IMR-90 (cell line): ENCODE results near the gene NIT1. TPM values are rescaled to one million over a fixed set of nuclear protein-coding genes. Genes with fewer than 3 reads are reported as not detected.

Source experiments
- ATAC-seq: fragments of 200-7000 bp; cut with Tn5 transposase; 2 replicates; pipeline ENCODE4 v1.9.1; 2020; ENCODE audit warnings: low read depth, mild to moderate bottlenecking, moderate library complexity
- BruUV-seq: library from RNA; stranded (reverse); fragments of 400-500 nt; replicated peaks from 2 replicates; lab custom pipeline; 2021; lab: Mats Ljungman, UMichigan
- CTCF ChIA-PET: fragments of 300-600 bp; formaldehyde crosslinking; extraction: SDS; loops from one replicate; lab custom pipeline; 2021; ENCODE audit warnings: antibody characterized with exemption; lab: Yijun Ruan, JAX
- POLR2A ChIA-PET: fragments of 300-600 bp; sonication (Branson Sonifier 250); formaldehyde crosslinking; loops from one replicate; lab custom pipeline; 2022; ENCODE audit warnings: antibody characterized with exemption; ENCODE audit not compliant: unreplicated experiment; lab: Charles Lee
- DNase-seq: peaks from one replicate; pipeline ENCODE4 v3.0.0; 2013
- H2AFZ ChIP-seq: replicated peaks from 2 replicates; pipeline ENCODE3; 2013; ENCODE audit warnings: low read length, mild to moderate bottlenecking; ENCODE audit not compliant: poor library complexity
- H2AK5ac ChIP-seq: 2 replicates; pipeline ENCODE4 v1.6.1; 2013; ENCODE audit warnings: low read depth, low read length, inconsistent platforms
- H2AK9ac ChIP-seq: replicated peaks from 2 replicates; pipeline ENCODE3; 2013; ENCODE audit warnings: mild to moderate bottlenecking, low read depth, low read length, moderate library complexity; ENCODE audit not compliant: poor library complexity
- H2BK120ac ChIP-seq: 2 replicates; pipeline ENCODE4 v1.6.1; 2013; ENCODE audit warnings: low read depth, low read length, inconsistent platforms
- H2BK15ac ChIP-seq: 3 replicates; pipeline ENCODE4 v1.6.1; 2013; ENCODE audit warnings: low read depth, low read length, inconsistent platforms
- H2BK20ac ChIP-seq: 2 replicates; pipeline ENCODE4 v1.6.1; 2013; ENCODE audit warnings: low read depth, mild to moderate bottlenecking, inconsistent platforms, low read length, moderate library complexity
- H2BK5ac ChIP-seq: 2 replicates; pipeline ENCODE4 v1.6.1; 2013; ENCODE audit warnings: mild to moderate bottlenecking, low read depth, low read length, inconsistent platforms; ENCODE audit not compliant: poor library complexity, severe bottlenecking
- H3K14ac ChIP-seq: replicated peaks from 2 replicates; pipeline ENCODE4 v1.6.1; 2013; ENCODE audit warnings: low read depth, low read length, inconsistent platforms
- H3K18ac ChIP-seq: 2 replicates; pipeline ENCODE4 v1.6.1; 2013; ENCODE audit warnings: low read depth, low read length, control low read depth
- H3K23ac ChIP-seq: 2 replicates; pipeline ENCODE4 v1.6.1; 2013; ENCODE audit warnings: low read depth, low read length, inconsistent platforms
- H3K27ac ChIP-seq: 2 replicates; pipeline ENCODE4 v1.5.1; 2013; ENCODE audit warnings: mild to moderate bottlenecking, control low read depth, low read length; ENCODE audit not compliant: insufficient read depth
- H3K27me3 ChIP-seq: 2 replicates; pipeline ENCODE4 v1.6.1; 2013; ENCODE audit warnings: low read length; ENCODE audit not compliant: control insufficient read depth, insufficient read depth
- H3K36me3 ChIP-seq: 2 replicates; pipeline ENCODE4 v1.6.1; 2013; ENCODE audit warnings: low read length, mixed read lengths; ENCODE audit not compliant: control insufficient read depth, insufficient read depth
- H3K4ac ChIP-seq: 2 replicates; pipeline ENCODE4 v1.6.1; 2013; ENCODE audit warnings: low read depth, low read length, inconsistent platforms
- H3K4me1 ChIP-seq: 2 replicates; pipeline ENCODE4 v1.6.1; 2013; ENCODE audit warnings: low read length, mixed read lengths; ENCODE audit not compliant: control insufficient read depth, insufficient read depth
- H3K4me2 ChIP-seq: 2 replicates; pipeline ENCODE4 v1.6.1; 2013; ENCODE audit warnings: low read depth, mild to moderate bottlenecking, control low read depth, low read length, moderate library complexity
- H3K4me3 ChIP-seq: 2 replicates; pipeline ENCODE4 v1.5.1; 2013; ENCODE audit warnings: low read depth, mild to moderate bottlenecking, control low read depth, low read length, moderate library complexity; ENCODE audit not compliant: insufficient read depth
- H3K56ac ChIP-seq: 2 replicates; pipeline ENCODE4 v1.6.1; 2013; ENCODE audit warnings: low read length, inconsistent platforms; ENCODE audit not compliant: insufficient read depth; ENCODE audit errors: extremely low read depth
- H3K79me1 ChIP-seq, 2 experiments: 2 replicates each; pipeline ENCODE4 v1.6.1; 2013; ENCODE audit warnings: low read length in 2 of 2, inconsistent platforms in 1 of 2, low read depth in 1 of 2
- H3K9ac ChIP-seq: 2 replicates; pipeline ENCODE4 v1.6.1; 2013; ENCODE audit warnings: low read depth, low read length, control low read depth
- H3K9me1 ChIP-seq: 2 replicates; pipeline ENCODE4 v1.6.1; 2013; ENCODE audit warnings: low read length, inconsistent platforms; ENCODE audit not compliant: insufficient read depth
- H3K9me3 ChIP-seq: 2 replicates; pipeline ENCODE4 v1.6.1; 2013; ENCODE audit warnings: low read length; ENCODE audit not compliant: control insufficient read depth, insufficient read depth
- H4K20me1 ChIP-seq: 2 replicates; pipeline ENCODE4 v1.6.1; 2013; ENCODE audit warnings: low read length, inconsistent platforms; ENCODE audit not compliant: insufficient read depth
- H4K5ac ChIP-seq: 2 replicates; pipeline ENCODE4 v1.6.1; 2013; ENCODE audit warnings: mild to moderate bottlenecking, low read depth, low read length, control low read depth
- H4K8ac ChIP-seq, 2 experiments: 2 replicates each; pipeline ENCODE4 v1.6.1; 2013; ENCODE audit warnings: low read depth in 2 of 2, low read length in 2 of 2, control low read depth in 1 of 2, inconsistent platforms in 1 of 2
- H4K91ac ChIP-seq: 2 replicates; pipeline ENCODE4 v1.6.1; 2013; ENCODE audit warnings: low read depth, low read length, inconsistent platforms; ENCODE audit not compliant: insufficient read depth
- BHLHE40 ChIP-seq: fragments of 150-350 bp; IDR thresholded peaks from 2 replicates; pipeline ENCODE4 v1.6.1; 2016; ENCODE audit warnings: mild to moderate bottlenecking, low read depth, low read length
- CEBPB ChIP-seq: IDR thresholded peaks from 2 replicates; pipeline ENCODE4 v1.6.1; 2012; ENCODE audit warnings: low read depth, low read length, improper control_type of control experiment
- CHD1 ChIP-seq: IDR thresholded peaks from 2 replicates; pipeline ENCODE4 v1.6.1; 2012; ENCODE audit warnings: low read depth, low read length, improper control_type of control experiment
- CTCF ChIP-seq: conservative IDR thresholded peaks from 2 replicates; pipeline ENCODE4 v1.5.1; 2012; ENCODE audit warnings: mild to moderate bottlenecking, low read depth, low read length, improper control_type of control experiment
- ELK1 ChIP-seq: fragments of 150-350 bp; IDR thresholded peaks from 2 replicates; pipeline ENCODE4 v1.6.1; 2016; ENCODE audit warnings: low read depth, mild to moderate bottlenecking, low read length, moderate library complexity, borderline replicate concordance
- FOS ChIP-seq: fragments of 150-350 bp; IDR thresholded peaks from 2 replicates; pipeline ENCODE4 v1.6.1; 2016; ENCODE audit warnings: low read depth, low read length
- MAFK ChIP-seq: IDR thresholded peaks from 2 replicates; pipeline ENCODE4 v1.6.1; 2012; ENCODE audit warnings: low read depth, low read length, improper control_type of control experiment
- MAZ ChIP-seq: IDR thresholded peaks from 2 replicates; pipeline ENCODE4 v1.6.1; 2012; ENCODE audit warnings: low read depth, mild to moderate bottlenecking, low read length, improper control_type of control experiment, moderate library complexity, borderline replicate concordance
- MXI1 ChIP-seq: IDR thresholded peaks from 2 replicates; pipeline ENCODE4 v1.6.1; 2012; ENCODE audit warnings: low read depth, mild to moderate bottlenecking, low read length, moderate library complexity, borderline replicate concordance
- NFE2L2 ChIP-seq: fragments of 150-350 bp; IDR thresholded peaks from 2 replicates; pipeline ENCODE4 v1.6.1; 2016; ENCODE audit warnings: low read depth, mild to moderate bottlenecking, low read length
- POLR2A ChIP-seq: IDR thresholded peaks from 2 replicates; pipeline ENCODE4 v1.6.1; 2012; ENCODE audit warnings: mild to moderate bottlenecking, low read depth, low read length
- RAD21 ChIP-seq: IDR thresholded peaks from 2 replicates; pipeline ENCODE4 v1.6.1; 2012; ENCODE audit warnings: low read length, improper control_type of control experiment
- RCOR1 ChIP-seq: IDR thresholded peaks from 2 replicates; pipeline ENCODE4 v1.6.1; 2012; ENCODE audit warnings: mild to moderate bottlenecking, low read length, improper control_type of control experiment; ENCODE audit not compliant: insufficient replicate concordance
- RFX5 ChIP-seq: IDR thresholded peaks from 2 replicates; pipeline ENCODE4 v1.8.0; 2012; ENCODE audit warnings: low read depth, mild to moderate bottlenecking, low read length, moderate library complexity
- SMC3 ChIP-seq: fragments of 150-350 bp; IDR thresholded peaks from 2 replicates; pipeline ENCODE4 v1.6.1; 2016; ENCODE audit warnings: low read depth, mild to moderate bottlenecking, antibody characterized with exemption, low read length, moderate library complexity
- USF2 ChIP-seq: fragments of 150-350 bp; IDR thresholded peaks from 2 replicates; pipeline ENCODE4 v1.6.1; 2017; ENCODE audit warnings: mild to moderate bottlenecking, antibody characterized with exemption, low read length, low read depth
- WGBS, 2 experiments: methylation state at CpG; one replicate each; pipeline versions ENCODE4 v1.1.5 to v1.1.7; 2013; ENCODE audit warnings: missing lambda C conversion rate in 2 of 2; ENCODE audit not compliant: insufficient read length in 1 of 2; ENCODE audit errors: extremely low coverage in 2 of 2; 5-methylcytosine and 5-hydroxymethylcytosine counted together
- dilution Hi-C: fragments of 300-500 bp; cut with HindIII; formaldehyde crosslinking; loops from one replicate; pipeline ENCODE4 v1.14.3; 2018; ENCODE audit warnings: low sequenced_read_pairs; ENCODE audit not compliant: unreplicated experiment
- in situ Hi-C: fragments of 300-500 bp; cut with MboI; formaldehyde crosslinking; loops from 3 replicates; pipeline ENCODE4 v1.14.3; 2019; ENCODE audit warnings: low sequenced_read_pairs, inconsistent platforms, mixed read lengths
- intact Hi-C: fragments of 100-400 bp; cut with micrococcal nuclease; formaldehyde crosslinking; loops from 2 replicates; pipeline ENCODE4 v1.10.0; 2022
- polyA plus RNA-seq, 3 experiments: library from polyadenylated mRNA; depleted of rRNA; stranded (reverse); fragments of >200 nt; gene quantifications; 2 replicates each; pipeline ENCODE4 v1.2.3, GENCODE V29; 2012; ENCODE audit warnings: low replicate concordance in 1 of 3
- total RNA-seq: library from RNA; depleted of rRNA; stranded (reverse); fragments of >200 nt; gene quantifications from 2 replicates; pipeline ENCODE4 v1.2.3, GENCODE V29; 2012

The NIT1 gene
- total and polyA plus RNA-seq, 2 of the 4 experiments (the other 2 are of a cell fraction) = 22.8 to 33.6 TPM

- H4K91ac ChIP-seq = no peak overlapping the region
- H3K4ac ChIP-seq = no peak overlapping the region
- peaks cover 12 to 30% of the 10 kb centered on the region in 2 experiments for H3K79me1 ChIP-seq
- H2AK5ac ChIP-seq = no peak overlapping the region
- no peak overlapping the region for H3K14ac ChIP-seq
- BruUV-seq = no TSS peak
- TF ChIP-seq ELK1 = no peak
- no peak for TF ChIP-seq RAD21
- TF ChIP-seq POLR2A = no peak
- TF ChIP-seq CHD1 = no peak
- TF ChIP-seq BHLHE40 = no peak
- TF ChIP-seq MAZ = no peak
- TF ChIP-seq MAFK = no peak
- no peak for TF ChIP-seq FOS
- no peak for TF ChIP-seq SMC3
- no peak for TF ChIP-seq NFE2L2
- no peak for TF ChIP-seq CTCF
- TF ChIP-seq MXI1 = no peak
- TF ChIP-seq RCOR1 = no peak
- TF ChIP-seq CEBPB = no peak
- no peak for TF ChIP-seq USF2
- TF ChIP-seq RFX5 = no peak
- H3K27ac ChIP-seq = no peak overlapping the region
- H4K5ac ChIP-seq = no peak overlapping the region
- no peak overlapping the region for H2AFZ ChIP-seq
- H3K4me1 ChIP-seq = peaks cover 7% of the 10 kb centered on the region
- no peak overlapping the region for H3K56ac ChIP-seq
- no peak overlapping the region for H3K18ac ChIP-seq
- no peaks in the 10 kb centered on the region for H4K20me1 ChIP-seq
- POLR2A ChIA-PET = interaction anchor here (0.6 kb wide), 1 partner anchor 680 kb away, joined by 10 read pairs; no protein-coding TSS in a partner anchor
- no peak overlapping the region for H2BK15ac ChIP-seq
- ATAC-seq (no peak), DNase-seq (no peak)
- intact Hi-C loops = no loop called here
- H3K9ac ChIP-seq = no peak overlapping the region
- CTCF ChIA-PET = interaction anchor here (0.6 kb wide), 1 partner anchor 77 kb away, joined by 3 read pairs; no protein-coding TSS in a partner anchor
- no peak overlapping the region for H4K8ac ChIP-seq
- dilution Hi-C loops = no loop called here
- H2BK5ac ChIP-seq = no peak overlapping the region
- peaks cover 36% of the 10 kb centered on the region for H3K36me3 ChIP-seq
- H3K4me2 ChIP-seq = no peak overlapping the region
- no peak overlapping the region for H2BK120ac ChIP-seq
- H3K23ac ChIP-seq = no peak overlapping the region
- H3K27me3 ChIP-seq = no peaks in the 10 kb centered on the region
- in situ Hi-C loops = no loop called here
- peaks cover 9% of the 10 kb centered on the region for H3K9me1 ChIP-seq
- H3K4me3 ChIP-seq = no peak overlapping the region
- H2BK20ac ChIP-seq = no peak overlapping the region
- no peak overlapping the region for H2AK9ac ChIP-seq
- no peaks in the 10 kb centered on the region for H3K9me3 ChIP-seq
- WGBS, 2 experiments = 96% methylated on average over 3 of the region's 5 CpGs; no CpG with 5 or more reads in 1 of the 2 experiments
Measured at GRCh38 chr1:161161652-161162051, 43.7 kb downstream of the NIT1 start.
